A673 (cell line): Measurements from ENCODE around the gene ERP44.

Experiments used
- CTCF ChIP-seq: fragments of 300-800, 200-600 bp; sonication (generic); conservative IDR thresholded peaks from 2 replicates; pipeline ENCODE4 v1.5.1; 2017; ENCODE audit warnings: low read depth, mild to moderate bottlenecking, antibody characterized with exemption, low read length, moderate library complexity, mixed read lengths
- EZH2 ChIP-seq: fragments of 200-600 bp; sonication (generic); IDR thresholded peaks from 2 replicates; pipeline ENCODE4 v1.6.1; 2017; ENCODE audit warnings: borderline replicate concordance, low read depth, mild to moderate bottlenecking, mixed read lengths, antibody characterized with exemption, low read length; ENCODE audit not compliant: poor library complexity, severe bottlenecking

DNA sequence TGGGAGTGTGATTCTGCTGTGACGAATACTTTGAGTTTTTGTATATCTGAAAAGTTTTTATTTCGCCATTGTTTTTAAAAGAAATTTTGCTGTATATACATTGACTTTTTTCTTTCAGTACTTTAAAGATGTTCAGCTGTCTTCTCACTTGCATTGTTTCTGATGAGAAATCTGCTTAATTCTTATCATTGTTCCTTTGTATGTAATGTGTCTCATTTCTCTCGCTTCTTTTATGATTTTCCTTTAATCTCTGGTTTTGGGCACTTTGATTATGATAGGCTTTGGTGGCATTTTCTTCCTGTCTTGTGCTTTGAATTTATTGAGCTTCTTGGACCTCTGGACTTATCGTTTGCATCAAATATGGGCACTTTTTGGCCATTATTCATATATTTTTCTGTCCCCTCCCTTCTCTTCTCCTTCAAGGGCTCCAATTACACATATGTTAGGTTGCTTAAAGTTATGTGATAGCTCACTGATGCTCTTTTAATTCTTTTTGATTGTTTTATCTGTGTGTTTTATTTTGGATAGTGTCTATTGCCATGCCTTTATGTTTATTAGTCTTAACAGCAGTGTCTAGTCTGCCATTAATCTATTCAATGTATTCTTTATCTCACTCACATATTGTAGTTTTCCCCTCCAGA, 161.7 kb downstream of the ERP44 start:
- TF ChIP-seq CTCF (no peak), EZH2 (no peak)
